A549 (cell line): ENCODE data around the gene FN3KRP. TPM values are rescaled to one million over a fixed set of nuclear protein-coding genes. Genes with fewer than 3 reads are reported as not detected.

Experiments used
- ATAC-seq, 2 experiments: fragments of 200-7000 bp in 1 of 2; fragments of >200 bp in 1 of 2; cut with Nextera tagmentation in 1 of 2; cut with Tn5 transposase in 1 of 2; 3 replicates each; pipeline versions ENCODE4 v1.8.0 to v1.9.1; 2018 to 2020; ENCODE audit warnings: mild to moderate bottlenecking in 1 of 2, moderate library complexity in 1 of 2
- CTCF ChIA-PET: fragments of 300-600 bp; sonication (Branson Sonifier 250); formaldehyde crosslinking; extraction: SDS; loops from one replicate; lab custom pipeline; 2021; ENCODE audit warnings: antibody characterized with exemption, inconsistent platforms; lab: Yijun Ruan, JAX
- POLR2A ChIA-PET: fragments of 350-600 bp; formaldehyde crosslinking; extraction: SDS; loops from one replicate; lab custom pipeline; 2021; ENCODE audit warnings: antibody characterized with exemption, inconsistent platforms; lab: Yijun Ruan, JAX
- DNase-seq, 2 experiments: peaks; one replicate each; pipeline versions ENCODE4 v3.0.0 to v3.0.0-alpha.2; 2011 to 2016; ENCODE audit warnings: low read depth in 1 of 2, low spot score in 1 of 2
- FAIRE-seq: peaks from 2 replicates; lab custom pipeline; 2011; peaks lifted over from hg19 to GRCh38; lab: Jason Lieb, UNC
- H3K27ac ChIP-seq, 2 experiments: fragments of >200 bp; sonication (Bioruptor Twin); formaldehyde crosslinking; 3 replicates each; pipeline ENCODE4 v1.5.1; 2016 to 2017
- H3K4me1 ChIP-seq: fragments of >200 bp; sonication (Bioruptor Twin); formaldehyde crosslinking; 3 replicates; pipeline ENCODE4 v1.6.1; 2016
- H3K4me2 ChIP-seq: fragments of >200 bp; sonication (Bioruptor Twin); formaldehyde crosslinking; 3 replicates; pipeline ENCODE4 v1.6.1; 2016
- H3K4me3 ChIP-seq: fragments of >200 bp; sonication (Bioruptor Twin); formaldehyde crosslinking; 3 replicates; pipeline ENCODE4 v1.5.1; 2016
- H3K9me3 ChIP-seq: fragments of >200 bp; sonication (Bioruptor Twin); formaldehyde crosslinking; 3 replicates; pipeline ENCODE4 v1.6.1; 2016
- BHLHE40 ChIP-seq: IDR thresholded peaks from 2 replicates; pipeline ENCODE4 v1.6.1; 2012; ENCODE audit warnings: low read depth, low read length, inconsistent platforms
- CBX2 ChIP-seq: fragments of 200-600 bp; sonication (generic); IDR thresholded peaks from 2 replicates; pipeline ENCODE4 v1.6.1; 2016; ENCODE audit warnings: low read depth, mild to moderate bottlenecking, borderline replicate concordance
- CHD4 ChIP-seq: fragments of 200-600 bp; sonication (generic); IDR thresholded peaks from 2 replicates; pipeline ENCODE4 v1.6.1; 2016; ENCODE audit warnings: antibody characterized with exemption, mild to moderate bottlenecking, borderline replicate concordance
- EP300 ChIP-seq, 2 experiments: fragments of >200 bp; sonication (Bioruptor Twin); formaldehyde crosslinking; IDR thresholded peaks; 2 replicates in 1 of 2; 3 replicates in 1 of 2; pipeline ENCODE4 v1.6.1; 2016 to 2017
- HOXA7 ChIP-seq: fragments of 250-450 bp; sonication (Bioruptor Pico); IDR thresholded peaks from 2 replicates; pipeline ENCODE4 v1.5.0; 2020; ENCODE audit warnings: mild to moderate bottlenecking, moderate library complexity
- HOXB5 ChIP-seq: fragments of 250-450 bp; sonication (Bioruptor Pico); IDR thresholded peaks from 2 replicates; pipeline ENCODE4 v1.5.0; 2020; ENCODE audit warnings: mild to moderate bottlenecking, moderate library complexity
- JUN ChIP-seq, 2 experiments: fragments of >200 bp; sonication (Bioruptor Twin); formaldehyde crosslinking; IDR thresholded peaks; 2 replicates in 1 of 2; 3 replicates in 1 of 2; pipeline ENCODE4 v1.6.1; 2016 to 2017
- JUNB ChIP-seq: fragments of >200 bp; sonication (Bioruptor Twin); formaldehyde crosslinking; IDR thresholded peaks from 2 replicates; pipeline ENCODE4 v1.6.1; 2016
- KDM5A ChIP-seq: fragments of 200-600 bp; sonication (generic); IDR thresholded peaks from 2 replicates; pipeline ENCODE4 v1.6.1; 2016; ENCODE audit warnings: antibody characterized with exemption, mild to moderate bottlenecking
- MAFK ChIP-seq: fragments of 450-650 bp; IDR thresholded peaks from 2 replicates; pipeline ENCODE4 v1.6.1; 2014; ENCODE audit not compliant: partially characterized antibody
- MAZ ChIP-seq: fragments of 150-350 bp; IDR thresholded peaks from 2 replicates; pipeline ENCODE4 v1.6.1; 2014; ENCODE audit warnings: antibody characterized with exemption, low read depth, low read length, borderline replicate concordance
- MYC ChIP-seq: IDR thresholded peaks from 2 replicates; pipeline ENCODE4 v1.6.1; 2012; ENCODE audit warnings: mild to moderate bottlenecking, inconsistent platforms, low read length, improper control_type of control experiment, borderline replicate concordance
- NR3C1 ChIP-seq: fragments of >200 bp; sonication (Bioruptor Twin); formaldehyde crosslinking; IDR thresholded peaks from 3 replicates; pipeline ENCODE4 v1.6.1; 2017
- POLR2A ChIP-seq: IDR thresholded peaks from 2 replicates; pipeline ENCODE4 v1.6.1; 2012; ENCODE audit warnings: mild to moderate bottlenecking, low read length
- RARB ChIP-seq: fragments of 250-450 bp; sonication (Bioruptor Pico); IDR thresholded peaks from 2 replicates; pipeline ENCODE4 v1.8.0; 2021; ENCODE audit warnings: mild to moderate bottlenecking, moderate library complexity
- RCOR1 ChIP-seq: fragments of 150-350 bp; IDR thresholded peaks from 2 replicates; pipeline ENCODE4 v1.6.1; 2014; ENCODE audit warnings: antibody characterized with exemption, low read length, low read depth
- RFX5 ChIP-seq: fragments of 450-650 bp; IDR thresholded peaks from 2 replicates; pipeline ENCODE4 v1.7.1; 2014; ENCODE audit warnings: antibody characterized with exemption, mild to moderate bottlenecking, moderate library complexity
- RNF2 ChIP-seq: fragments of 200-600 bp; sonication (generic); IDR thresholded peaks from 2 replicates; pipeline ENCODE4 v1.6.1; 2016; ENCODE audit warnings: low read depth, mild to moderate bottlenecking, antibody characterized with exemption, moderate library complexity, borderline replicate concordance
- SMC3 ChIP-seq: fragments of >200 bp; sonication (Bioruptor Twin); formaldehyde crosslinking; IDR thresholded peaks from 3 replicates; pipeline ENCODE4 v1.6.1; 2018; ENCODE audit warnings: inconsistent platforms
- SREBF2 ChIP-seq: fragments of 450-650 bp; IDR thresholded peaks from 2 replicates; pipeline ENCODE4 v1.6.1; 2014; ENCODE audit warnings: mild to moderate bottlenecking, moderate library complexity
- TFCP2L1 ChIP-seq: fragments of 250-450 bp; sonication (Bioruptor Pico); IDR thresholded peaks from 2 replicates; pipeline ENCODE4 v1.5.0; 2021; ENCODE audit warnings: mild to moderate bottlenecking
- ZC3H11A ChIP-seq: fragments of 450-650 bp; IDR thresholded peaks from 2 replicates; pipeline ENCODE4 v1.6.1; 2014; ENCODE audit warnings: antibody characterized with exemption, mild to moderate bottlenecking
- ZFP36 ChIP-seq: fragments of 450-650 bp; IDR thresholded peaks from 2 replicates; pipeline ENCODE4 v1.6.1; 2014; ENCODE audit warnings: borderline replicate concordance; ENCODE audit not compliant: partially characterized antibody
- ZSCAN20 ChIP-seq: fragments of 250-450 bp; sonication (Bioruptor Pico); IDR thresholded peaks from 2 replicates; pipeline ENCODE4 v1.8.0; 2022; ENCODE audit warnings: mild to moderate bottlenecking, moderate library complexity
- WGBS: methylation state at CpG from one replicate; pipeline ENCODE4 v1.1.6; 2017; ENCODE audit errors: missing lambda C conversion rate; 5-methylcytosine and 5-hydroxymethylcytosine counted together
- polyA plus RNA-seq, 4 experiments: library from polyadenylated mRNA; depleted of rRNA in 3 of 4; stranded (reverse); fragments of >200 nt; fragmentation: RNase III in 1 of 4; extraction: RNeasy Plus Mini Kit Qiagen cat#74134 plus additional on column Dnase treatment in 1 of 4; gene quantifications; 2 replicates in 3 of 4; 3 replicates in 1 of 4; pipeline ENCODE4 v1.2.3, GENCODE V29; 2011 to 2017
- TF ChIP-seq, protein P1 (sequence below): fragments of 250-450 bp; sonication (Bioruptor Pico); IDR thresholded peaks from 2 replicates; pipeline ENCODE4 v1.5.0; 2020; ENCODE audit warnings: low read depth, mild to moderate bottlenecking, moderate library complexity
- TF ChIP-seq, protein P2 (sequence below): IDR thresholded peaks from 2 replicates; pipeline ENCODE4 v1.6.1; 2012
- TF ChIP-seq, protein P3 (sequence below): IDR thresholded peaks from 2 replicates; pipeline ENCODE4 v1.6.1; 2012
- TF ChIP-seq, protein P4 (sequence below): fragments of >200 bp; sonication (Bioruptor Twin); formaldehyde crosslinking; IDR thresholded peaks from 3 replicates; pipeline ENCODE4 v1.5.1; 2016
- TF ChIP-seq, protein P5 (sequence below): fragments of 450-650 bp; IDR thresholded peaks from 2 replicates; pipeline ENCODE4 v1.6.1; 2014; ENCODE audit warnings: antibody characterized with exemption
- TF ChIP-seq, protein P6 (sequence below): IDR thresholded peaks from 2 replicates; pipeline ENCODE4 v1.6.1; 2012; ENCODE audit warnings: low read depth, borderline replicate concordance

The FN3KRP gene
- polyA plus RNA-seq, 2 of the 4 experiments (the other 2 are of a cell fraction) = 41.1 to 62.4 TPM

DNA sequence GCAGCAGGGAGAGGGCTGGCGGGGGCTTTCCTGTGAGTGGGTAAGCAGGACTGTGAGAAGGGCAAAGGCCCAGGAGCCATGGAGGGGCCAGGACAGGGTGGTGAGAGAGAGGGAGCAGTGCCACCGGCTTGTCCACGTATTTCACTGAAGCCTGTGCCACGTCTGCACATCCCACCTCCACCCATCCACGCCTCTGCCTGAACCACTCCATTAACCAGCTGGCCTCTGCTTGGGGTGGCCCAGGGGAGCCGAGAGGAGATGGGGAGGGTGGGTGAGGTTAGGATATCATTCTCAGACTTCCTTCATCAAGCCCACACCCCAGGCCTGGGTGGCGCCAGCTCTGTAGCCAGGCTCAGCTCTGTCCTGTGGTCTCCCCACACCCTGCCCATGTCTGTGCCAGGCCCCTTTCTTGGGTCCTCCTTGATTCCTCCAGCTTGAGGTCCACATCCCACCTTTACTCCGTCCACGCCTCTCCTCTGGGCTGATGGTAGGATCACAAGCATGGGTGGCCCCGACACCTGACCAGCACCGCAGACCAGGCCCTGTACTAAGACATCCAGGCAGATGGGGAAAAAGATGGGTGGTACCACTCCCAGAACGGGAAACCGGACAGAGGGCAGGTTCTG lies 15.7 kb downstream of the FN3KRP start:
- Histone ChIP-seq H3K4me1 (no peaks in the 10 kb centered on the region), H3K9me3 (peaks cover 21% of the 10 kb centered on the region), H3K4me3 (no peak overlapping the region), H3K27ac (no peak overlapping the region), H3K4me2 (no peak overlapping the region)
- ATAC-seq (no peak), DNase-seq (no peak), FAIRE-seq (no peak)
- no peak for TF ChIP-seq RCOR1
- no peak for TF ChIP-seq RFX5
- TF ChIP-seq SREBF2 = no peak
- TF ChIP-seq, protein P1, sequence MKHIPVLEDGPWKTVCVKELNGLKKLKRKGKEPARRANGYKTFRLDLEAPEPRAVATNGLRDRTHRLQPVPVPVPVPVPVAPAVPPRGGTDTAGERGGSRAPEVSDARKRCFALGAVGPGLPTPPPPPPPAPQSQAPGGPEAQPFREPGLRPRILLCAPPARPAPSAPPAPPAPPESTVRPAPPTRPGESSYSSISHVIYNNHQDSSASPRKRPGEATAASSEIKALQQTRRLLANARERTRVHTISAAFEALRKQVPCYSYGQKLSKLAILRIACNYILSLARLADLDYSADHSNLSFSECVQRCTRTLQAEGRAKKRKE (CRISPR knock-in tag) = no peak
- TF ChIP-seq JUN (IDR thresholded peaks at IDR 0.05) = no peak
- TF ChIP-seq MAFK = no peak
- TF ChIP-seq POLR2A = no peak
- TF ChIP-seq SMC3 = no peak
- TF ChIP-seq RNF2 = no peak
- TF ChIP-seq CBX2 = no peak
- no peak for TF ChIP-seq ZC3H11A
- TF ChIP-seq EP300 (IDR thresholded peaks at IDR 0.05) = no peak
- TF ChIP-seq BHLHE40 = no peak
- TF ChIP-seq HOXA7 (CRISPR knock-in tag) = no peak
- ChIA-PET POLR2A (interaction anchor here (0.6 kb wide), 1 partner anchor 7 kb away, joined by 3 read pairs; no protein-coding TSS in a partner anchor), CTCF (interaction anchor here (1.0 to 1.9 kb wide), 6 partner anchors 10 to 66 kb away, joined by 4 to 6 read pairs (median 5); no protein-coding TSS in a partner anchor)
- WGBS = 94% methylated on average over 13 of the region's 13 CpGs

DNA sequence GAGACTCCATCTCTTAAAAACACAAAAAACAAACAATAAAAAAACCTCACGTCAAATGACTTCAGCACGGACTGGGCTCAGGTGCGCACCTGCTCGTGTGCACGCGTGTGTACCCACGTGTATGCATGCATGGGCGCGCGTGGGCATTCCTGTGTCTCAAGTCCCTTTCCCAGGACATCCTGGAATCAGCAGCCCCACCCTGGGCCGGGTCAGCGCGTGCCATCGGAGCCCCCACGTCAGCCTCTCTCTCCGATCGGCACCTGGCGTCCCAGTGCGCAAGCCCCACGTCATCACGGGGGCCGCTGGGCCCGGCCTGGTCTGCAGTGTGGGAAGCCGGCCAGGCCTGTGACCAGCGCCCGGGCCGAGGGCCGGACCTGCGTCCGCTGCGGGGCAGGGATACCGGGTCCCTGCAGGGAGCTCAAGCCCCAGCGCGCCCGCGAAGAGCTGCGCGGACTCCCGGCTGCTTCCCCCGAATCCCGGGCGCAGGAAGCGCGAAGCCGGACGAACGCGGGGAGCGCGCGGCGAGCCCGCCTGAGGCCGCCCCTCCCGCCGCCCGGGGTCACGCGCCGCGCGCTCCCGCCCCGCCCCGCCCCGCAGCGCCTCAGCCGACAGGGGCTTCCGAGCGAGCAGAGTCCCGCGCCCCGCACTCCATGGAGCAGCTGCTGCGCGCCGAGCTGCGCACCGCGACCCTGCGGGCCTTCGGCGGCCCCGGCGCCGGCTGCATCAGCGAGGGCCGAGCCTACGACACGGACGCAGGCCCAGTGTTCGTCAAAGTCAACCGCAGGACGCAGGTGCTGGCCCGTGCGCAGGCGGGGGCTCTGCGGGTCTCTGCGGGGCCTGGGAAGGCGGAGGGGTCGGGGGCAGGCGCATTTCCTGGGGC lies 18.7 kb downstream of the FN3KRP start, which contains the start of gene FN3K:
TSS of gene FN3K (plus strand) at position 629 of the 880 bp plus-strand sequence. CDS start at position 651, 22 bp downstream.
- Histone ChIP-seq H3K27ac (peak within 1 kb of the TSS; percentile 88 to 89), H3K4me1 (no peaks in the 10 kb centered on the region), H3K4me2 (peak within 1 kb of the TSS; percentile 90), H3K4me3 (peak within 1 kb of the TSS; percentile 57), H3K9me3 (peaks cover 24% of the 10 kb centered on the region)
- POLR2A ChIA-PET = interaction anchor here (0.6 to 1.0 kb wide), 2 partner anchors 19 to 757 kb away, joined by 3 to 5 read pairs; partner anchors contain the start of gene FN3KRP
- CTCF ChIA-PET = interaction anchor here (0.6 to 3.7 kb wide), 4 partner anchors 23 to 67 kb away, joined by 3 to 17 read pairs (median 3); no protein-coding TSS in a partner anchor
- FAIRE-seq (no peak), DNase-seq (peak; percentile 50 to 74), ATAC-seq (peak; percentile 82 to 87)
- WGBS = 17% methylated on average over 38 of the region's 101 CpGs
- TF ChIP-seq RFX5 = no peak
- no peak for TF ChIP-seq TFCP2L1 (CRISPR knock-in tag)
- TF ChIP-seq, protein P2, sequence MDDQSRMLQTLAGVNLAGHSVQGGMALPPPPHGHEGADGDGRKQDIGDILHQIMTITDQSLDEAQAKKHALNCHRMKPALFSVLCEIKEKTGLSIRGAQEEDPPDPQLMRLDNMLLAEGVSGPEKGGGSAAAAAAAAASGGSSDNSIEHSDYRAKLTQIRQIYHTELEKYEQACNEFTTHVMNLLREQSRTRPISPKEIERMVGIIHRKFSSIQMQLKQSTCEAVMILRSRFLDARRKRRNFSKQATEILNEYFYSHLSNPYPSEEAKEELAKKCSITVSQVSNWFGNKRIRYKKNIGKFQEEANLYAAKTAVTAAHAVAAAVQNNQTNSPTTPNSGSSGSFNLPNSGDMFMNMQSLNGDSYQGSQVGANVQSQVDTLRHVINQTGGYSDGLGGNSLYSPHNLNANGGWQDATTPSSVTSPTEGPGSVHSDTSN = no peak
- TF ChIP-seq, protein P3, sequence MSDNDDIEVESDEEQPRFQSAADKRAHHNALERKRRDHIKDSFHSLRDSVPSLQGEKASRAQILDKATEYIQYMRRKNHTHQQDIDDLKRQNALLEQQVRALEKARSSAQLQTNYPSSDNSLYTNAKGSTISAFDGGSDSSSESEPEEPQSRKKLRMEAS = peak; percentile 70
- 0 out of 2 replicates have a peak, but pooled peaks have one; percentile 39 for TF ChIP-seq MYC
- no peak for TF ChIP-seq NR3C1
- TF ChIP-seq, protein P4, sequence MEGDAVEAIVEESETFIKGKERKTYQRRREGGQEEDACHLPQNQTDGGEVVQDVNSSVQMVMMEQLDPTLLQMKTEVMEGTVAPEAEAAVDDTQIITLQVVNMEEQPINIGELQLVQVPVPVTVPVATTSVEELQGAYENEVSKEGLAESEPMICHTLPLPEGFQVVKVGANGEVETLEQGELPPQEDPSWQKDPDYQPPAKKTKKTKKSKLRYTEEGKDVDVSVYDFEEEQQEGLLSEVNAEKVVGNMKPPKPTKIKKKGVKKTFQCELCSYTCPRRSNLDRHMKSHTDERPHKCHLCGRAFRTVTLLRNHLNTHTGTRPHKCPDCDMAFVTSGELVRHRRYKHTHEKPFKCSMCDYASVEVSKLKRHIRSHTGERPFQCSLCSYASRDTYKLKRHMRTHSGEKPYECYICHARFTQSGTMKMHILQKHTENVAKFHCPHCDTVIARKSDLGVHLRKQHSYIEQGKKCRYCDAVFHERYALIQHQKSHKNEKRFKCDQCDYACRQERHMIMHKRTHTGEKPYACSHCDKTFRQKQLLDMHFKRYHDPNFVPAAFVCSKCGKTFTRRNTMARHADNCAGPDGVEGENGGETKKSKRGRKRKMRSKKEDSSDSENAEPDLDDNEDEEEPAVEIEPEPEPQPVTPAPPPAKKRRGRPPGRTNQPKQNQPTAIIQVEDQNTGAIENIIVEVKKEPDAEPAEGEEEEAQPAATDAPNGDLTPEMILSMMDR = no peak
- TF ChIP-seq, protein P5, sequence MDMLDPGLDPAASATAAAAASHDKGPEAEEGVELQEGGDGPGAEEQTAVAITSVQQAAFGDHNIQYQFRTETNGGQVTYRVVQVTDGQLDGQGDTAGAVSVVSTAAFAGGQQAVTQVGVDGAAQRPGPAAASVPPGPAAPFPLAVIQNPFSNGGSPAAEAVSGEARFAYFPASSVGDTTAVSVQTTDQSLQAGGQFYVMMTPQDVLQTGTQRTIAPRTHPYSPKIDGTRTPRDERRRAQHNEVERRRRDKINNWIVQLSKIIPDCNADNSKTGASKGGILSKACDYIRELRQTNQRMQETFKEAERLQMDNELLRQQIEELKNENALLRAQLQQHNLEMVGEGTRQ = peak; percentile 33; the same call in 1 of the 2 replicates
- TF ChIP-seq JUNB = no peak
- no peak for TF ChIP-seq RCOR1
- TF ChIP-seq HOXA7 (CRISPR knock-in tag) = no peak
- no peak for TF ChIP-seq RARB
- TF ChIP-seq ZSCAN20 (CRISPR knock-in tag) = no peak
- TF ChIP-seq, protein P1 (CRISPR knock-in tag) = peak; percentile 15; the same call in 1 of the 2 replicates
- no peak for TF ChIP-seq HOXB5 (CRISPR knock-in tag)
- no peak for TF ChIP-seq CHD4
- no peak for TF ChIP-seq EP300 (IDR thresholded peaks at IDR 0.05)
- TF ChIP-seq, protein P6, sequence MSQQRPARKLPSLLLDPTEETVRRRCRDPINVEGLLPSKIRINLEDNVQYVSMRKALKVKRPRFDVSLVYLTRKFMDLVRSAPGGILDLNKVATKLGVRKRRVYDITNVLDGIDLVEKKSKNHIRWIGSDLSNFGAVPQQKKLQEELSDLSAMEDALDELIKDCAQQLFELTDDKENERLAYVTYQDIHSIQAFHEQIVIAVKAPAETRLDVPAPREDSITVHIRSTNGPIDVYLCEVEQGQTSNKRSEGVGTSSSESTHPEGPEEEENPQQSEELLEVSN = peak; percentile 78
- TF ChIP-seq MAZ = 0 out of 2 replicates have a peak, but pooled peaks have one; percentile 28
- TF ChIP-seq ZFP36 = no peak
- no peak for TF ChIP-seq KDM5A
- peak; percentile 55 for TF ChIP-seq POLR2A
